Suppressor macrophage treated with lipopolysaccharide for 4 hours (primary cell): Measurements from ENCODE around the gene S100P.
"Not testable (repeated sequence)": the region's sequence is repeated elsewhere in the genome, so short reads cannot be mapped to it uniquely, and the experiment has no call there.

Source experiments
- DNase-seq: peaks from one replicate; pipeline ENCODE4 v3.0.0-alpha.2; 2020

The S100P gene

DNA sequence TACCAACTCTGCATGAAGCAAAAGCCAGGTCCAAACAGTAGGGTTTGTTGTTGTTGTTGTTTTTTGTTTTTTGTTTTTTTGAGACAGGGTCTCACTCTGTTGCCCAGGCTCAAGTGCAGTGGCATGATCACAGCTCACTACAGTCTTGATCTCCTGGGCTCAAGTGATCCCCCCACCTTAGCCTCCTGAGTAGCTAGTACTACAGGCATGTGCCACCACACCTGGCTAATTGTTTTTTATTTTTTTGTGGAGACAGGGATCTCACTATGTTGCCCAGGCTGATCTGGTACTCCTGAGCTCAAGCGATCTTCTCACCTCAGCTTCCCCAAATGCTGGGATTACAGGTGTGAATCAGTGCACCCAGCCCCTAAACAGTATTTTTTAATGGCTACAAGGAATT is 6.2 kb downstream of the S100P start:
- no peak for DNase-seq

DNA sequence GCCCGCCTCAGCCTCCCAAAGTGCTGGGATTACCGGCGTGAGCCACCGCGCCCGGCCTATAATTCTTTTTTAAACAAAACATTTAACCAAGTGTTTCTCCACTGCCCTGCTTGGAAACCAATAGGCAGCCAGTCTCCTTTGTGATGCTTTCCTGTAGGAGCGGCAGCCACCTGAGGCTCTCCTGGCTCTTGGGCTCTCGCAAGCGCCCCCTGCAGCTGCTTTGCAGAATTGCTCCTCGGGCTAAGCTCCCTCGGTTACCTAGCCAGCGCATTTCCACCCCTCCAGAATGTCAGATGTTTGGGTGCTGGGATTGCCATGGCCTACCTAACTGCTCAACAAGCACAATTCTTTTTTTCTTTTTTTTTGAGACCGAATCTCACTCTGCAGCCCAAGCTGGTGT is 7.7 kb downstream of the S100P start:
- DNase-seq: no peak

DNA sequence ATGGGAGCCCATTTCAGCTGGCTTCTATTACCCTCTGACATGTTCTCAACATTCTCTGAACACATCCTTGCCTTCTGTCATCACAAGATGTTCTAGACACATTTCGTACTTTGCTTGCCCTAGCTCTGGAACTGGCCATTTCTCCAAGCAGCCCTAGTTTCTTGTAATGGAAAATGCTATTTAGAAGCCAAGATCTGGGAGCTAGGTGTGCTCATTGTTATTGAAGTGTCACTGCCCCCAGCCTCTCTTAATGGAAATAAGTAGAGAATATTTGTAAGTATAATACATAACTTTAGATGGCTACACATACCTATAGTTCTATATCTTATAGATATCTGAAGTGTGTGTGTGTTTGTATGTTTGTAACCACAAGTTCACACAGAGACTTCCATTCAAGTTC is 9.1 kb downstream of the S100P start:
- no peak for DNase-seq

DNA sequence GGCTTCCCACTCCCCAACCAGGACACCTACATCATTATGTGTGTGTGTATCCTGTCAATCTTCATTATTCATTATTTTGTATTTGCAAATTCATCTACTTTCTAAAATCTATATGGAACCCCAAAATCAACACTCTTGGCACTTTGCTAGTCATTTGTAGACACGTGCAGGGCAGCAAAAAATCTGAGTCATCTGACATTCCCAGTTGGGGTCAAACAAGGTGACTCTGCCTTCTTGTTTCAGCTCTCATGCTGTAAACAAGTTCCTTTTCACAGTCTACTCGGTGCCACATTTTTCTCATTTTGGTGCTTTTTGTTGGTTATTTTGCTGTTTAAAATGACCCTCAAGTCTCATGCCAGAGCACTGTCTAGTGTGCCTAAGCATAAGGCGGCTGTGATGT is 10.1 kb downstream of the S100P start:
- DNase-seq: no peak

DNA sequence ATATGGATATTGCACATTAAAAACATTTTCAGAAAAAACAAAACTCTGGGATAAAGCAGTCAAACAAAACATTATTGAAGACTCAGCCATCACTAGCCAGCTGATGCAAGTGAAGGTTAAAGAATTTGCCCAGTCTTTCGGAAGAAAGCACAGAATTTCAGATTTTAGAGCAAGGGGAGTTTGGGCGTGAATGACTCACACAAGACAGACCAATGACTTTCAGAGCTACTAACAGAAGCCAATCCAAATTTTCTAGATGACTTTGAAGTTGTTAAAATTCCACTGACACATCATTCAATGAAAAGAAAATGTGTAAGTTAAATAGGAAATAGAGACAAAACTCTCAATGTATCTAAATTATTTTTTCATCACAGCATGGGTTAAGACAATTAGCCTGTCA is 12.0 kb downstream of the S100P start:
- no peak for DNase-seq

DNA sequence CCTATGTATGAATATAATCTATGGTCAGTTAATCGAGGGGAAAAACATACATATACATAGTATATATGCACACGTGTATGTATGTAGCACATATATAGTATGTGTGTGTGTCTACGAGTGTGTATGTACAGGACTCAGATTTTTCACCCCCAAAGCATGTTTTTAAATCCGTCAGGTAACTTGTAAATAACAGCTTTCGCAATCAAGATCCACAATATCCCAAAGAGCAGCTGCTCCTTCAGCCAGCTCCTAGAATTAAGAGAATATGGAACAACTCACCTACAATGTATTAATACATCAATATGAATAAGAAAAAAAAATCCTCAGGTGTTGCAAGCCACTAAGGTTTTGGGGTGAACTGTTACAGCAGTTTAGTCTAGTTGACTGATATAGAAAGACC is 12.5 kb downstream of the S100P start:
- no peak for DNase-seq

DNA sequence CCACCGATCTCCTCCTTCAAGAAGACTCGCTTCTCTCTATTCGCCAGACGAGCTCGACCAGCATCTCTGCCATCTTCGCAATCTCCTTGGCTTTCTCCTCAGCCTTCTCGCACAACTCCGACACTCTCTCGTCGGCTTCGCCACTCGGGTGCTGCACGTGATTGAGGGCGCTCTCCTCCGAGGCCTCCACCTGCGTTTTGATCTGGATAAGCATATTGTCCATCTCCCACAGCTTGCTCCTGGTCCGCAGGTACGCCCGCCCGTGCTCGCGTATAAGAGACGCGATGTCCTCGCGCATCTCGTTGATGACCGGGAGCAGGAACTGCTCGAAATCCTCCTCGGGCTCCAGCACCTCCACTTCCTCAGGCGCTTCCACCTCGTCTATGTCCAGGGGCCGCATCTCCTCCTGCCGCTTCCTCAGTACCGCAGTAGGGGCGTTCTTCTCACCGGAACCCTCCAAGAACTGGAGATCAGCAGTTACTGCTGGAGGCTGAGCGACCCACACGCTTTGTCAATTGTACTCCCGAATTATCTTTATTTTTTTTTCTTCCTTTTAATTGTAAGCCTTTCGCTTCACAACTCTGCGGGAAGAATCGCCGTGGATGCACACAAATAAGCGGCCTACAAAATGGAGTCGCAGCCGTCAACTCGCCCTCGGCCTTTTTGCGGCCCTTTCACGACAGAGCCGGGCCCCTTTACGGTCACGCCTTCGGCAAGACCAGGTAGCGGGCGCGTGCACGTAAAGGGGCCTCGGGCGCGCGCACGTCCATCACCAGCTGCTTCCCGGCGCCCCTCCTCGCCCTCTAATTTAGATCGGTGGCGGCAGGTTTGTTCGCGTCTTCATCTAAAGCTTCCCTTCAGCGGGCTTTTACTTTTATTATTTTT is 15.8 kb downstream of the S100P start, which contains the start of gene MRFAP1L1:
Gene MRFAP1L1 (minus strand): TSS at position 636 of the 885 bp plus-strand sequence. CDS start 236 bp downstream, at position 400.
- DNase-seq: peak; percentile 98

DNA sequence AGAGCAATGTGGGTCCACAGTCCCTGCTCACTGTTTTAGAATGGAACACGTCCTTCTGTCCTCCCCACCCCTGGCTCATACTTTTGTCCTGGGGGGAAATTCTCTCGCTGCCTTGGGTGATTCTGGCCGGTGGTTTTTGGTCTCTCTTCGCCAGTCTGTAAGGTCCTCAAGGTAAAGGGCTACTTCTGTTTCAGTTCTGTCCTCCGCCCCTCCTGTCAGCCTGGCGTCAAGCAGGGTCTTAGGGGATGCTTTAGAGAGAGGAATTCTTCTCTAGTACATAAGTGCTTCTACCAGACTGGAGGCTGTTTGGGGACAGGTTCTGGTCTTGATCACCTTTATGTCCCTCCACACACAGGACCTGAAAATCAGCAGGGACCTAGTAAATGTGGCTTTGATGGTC is 16.6 kb downstream of the S100P start:
- DNase-seq: no peak

DNA sequence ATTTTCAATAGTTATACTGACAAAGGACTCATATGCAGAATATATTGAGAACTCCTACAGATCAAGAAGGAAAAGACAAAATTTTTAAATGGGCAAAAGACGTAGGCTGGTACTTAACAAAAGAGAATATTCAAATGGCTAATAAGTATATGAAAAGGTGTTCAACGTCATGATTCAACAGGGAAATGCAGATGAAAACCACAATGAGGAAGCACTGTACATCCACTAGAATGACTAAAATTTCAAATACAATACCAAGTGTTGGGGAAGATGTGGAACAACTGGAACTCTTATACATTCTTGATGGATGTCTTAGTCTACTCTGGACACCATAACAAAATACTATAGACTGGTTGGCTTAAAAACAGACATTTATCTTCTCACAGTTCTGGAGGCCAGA is 17.3 kb downstream of the S100P start:
- DNase-seq: no peak

DNA sequence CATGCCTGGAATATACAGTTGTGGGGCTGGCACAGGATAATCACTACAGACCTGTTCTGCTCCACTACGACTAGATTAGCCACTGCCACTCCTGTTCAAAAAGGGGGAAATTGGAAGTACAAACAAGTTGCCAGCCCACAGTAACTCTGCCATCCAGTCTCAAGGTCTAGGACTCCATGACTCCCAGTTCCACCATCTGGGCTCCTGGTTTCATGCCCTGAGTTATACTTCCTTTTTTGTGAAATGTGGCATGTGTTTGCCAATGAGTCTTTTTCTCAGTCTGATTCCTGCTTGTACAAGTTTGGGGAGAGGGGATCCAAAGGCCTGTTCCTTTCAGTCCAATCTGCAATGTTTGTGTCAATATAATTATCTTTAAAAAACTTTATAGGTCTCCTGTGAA is 21.3 kb downstream of the S100P start:
- peak; percentile 52 for DNase-seq

DNA sequence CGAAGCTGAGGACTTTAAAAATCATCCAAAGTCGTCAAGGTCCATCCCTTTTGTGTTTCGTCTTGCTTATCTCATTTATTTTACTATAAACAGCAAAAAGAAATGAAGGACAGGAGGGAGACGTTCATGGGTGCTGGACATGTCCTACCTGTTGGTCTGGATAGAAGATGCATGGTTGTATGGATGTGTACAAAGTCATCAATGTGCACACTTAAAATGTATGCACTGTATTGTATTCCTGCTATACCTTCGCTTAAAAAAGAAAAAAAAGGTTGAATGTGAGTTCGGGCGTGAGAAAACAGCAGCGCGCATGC is 22.0 kb downstream of the S100P start:
- DNase-seq: no peak

DNA sequence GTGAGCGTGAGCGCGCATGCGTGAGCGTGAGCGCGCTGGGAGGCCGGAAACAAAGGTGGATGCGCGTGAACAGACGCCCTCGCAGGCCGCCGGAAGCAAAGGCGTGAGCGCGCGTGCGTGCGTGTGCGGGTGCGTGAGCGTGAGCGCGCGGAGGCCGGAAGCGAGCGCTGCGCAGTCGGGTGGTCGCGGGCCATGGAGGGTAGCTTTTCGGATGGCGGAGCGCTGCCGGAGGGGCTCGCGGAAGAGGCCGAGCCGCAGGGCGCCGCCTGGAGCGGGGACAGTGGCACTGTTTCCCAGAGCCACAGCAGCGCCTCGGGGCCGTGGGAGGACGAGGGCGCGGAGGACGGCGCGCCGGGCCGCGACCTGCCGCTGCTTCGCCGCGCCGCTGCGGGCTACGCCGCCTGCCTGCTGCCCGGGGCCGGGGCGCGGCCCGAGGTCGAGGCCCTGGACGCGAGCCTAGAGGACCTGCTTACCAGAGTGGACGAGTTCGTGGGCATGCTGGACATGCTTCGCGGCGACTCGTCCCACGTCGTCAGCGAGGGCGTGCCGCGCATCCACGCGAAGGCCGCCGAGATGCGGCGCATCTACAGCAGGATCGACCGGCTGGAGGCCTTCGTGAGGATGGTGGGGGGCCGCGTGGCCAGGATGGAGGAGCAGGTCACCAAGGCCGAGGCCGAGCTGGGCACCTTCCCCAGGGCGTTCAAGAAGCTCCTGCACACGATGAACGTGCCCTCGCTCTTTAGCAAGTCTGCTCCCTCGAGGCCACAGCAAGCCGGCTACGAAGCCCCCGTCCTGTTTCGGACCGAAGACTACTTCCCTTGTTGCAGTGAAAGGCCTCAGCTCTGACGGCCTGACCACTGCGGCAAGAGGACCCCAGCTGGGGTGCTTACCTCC is 22.6 kb downstream of the S100P start, which contains the start of gene BLOC1S4:
Gene BLOC1S4 (plus strand): TSS at position 157 of the 894 bp plus-strand sequence. CDS start 36 bp downstream, at position 193.
- DNase-seq: peak; percentile 95

DNA sequence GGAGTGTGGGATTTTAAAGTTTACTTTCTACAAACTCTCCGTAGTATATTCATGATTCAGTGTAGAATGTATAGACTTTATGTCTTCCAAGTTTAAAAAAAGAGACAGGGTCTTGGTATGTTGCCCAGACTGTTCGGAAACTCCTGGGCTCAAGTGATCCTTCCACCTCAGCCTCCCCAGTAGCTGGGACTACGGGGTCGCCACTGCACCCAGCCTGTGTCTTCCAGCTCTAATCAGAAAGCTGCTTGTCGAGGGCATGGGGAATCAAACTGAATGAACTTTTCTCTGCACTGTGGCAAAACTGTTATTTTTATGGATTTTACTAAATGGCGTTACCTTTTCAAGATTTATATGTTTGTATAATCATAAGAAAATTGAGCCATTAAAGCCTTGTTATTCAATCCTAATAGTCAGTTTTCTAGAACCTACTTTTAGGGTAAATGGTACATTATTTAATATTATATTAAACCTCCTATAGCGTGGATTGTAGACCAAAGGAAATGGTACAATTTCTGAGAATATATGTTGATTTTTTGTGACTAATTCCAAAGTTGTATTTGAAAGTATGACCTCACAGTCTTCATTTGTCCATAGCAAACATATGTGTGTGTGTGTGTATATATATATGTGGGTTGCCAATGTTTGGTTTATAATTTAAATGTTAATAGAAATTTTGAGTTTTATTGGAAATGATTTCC is 23.4 kb downstream of the S100P start:
- DNase-seq: no peak

DNA sequence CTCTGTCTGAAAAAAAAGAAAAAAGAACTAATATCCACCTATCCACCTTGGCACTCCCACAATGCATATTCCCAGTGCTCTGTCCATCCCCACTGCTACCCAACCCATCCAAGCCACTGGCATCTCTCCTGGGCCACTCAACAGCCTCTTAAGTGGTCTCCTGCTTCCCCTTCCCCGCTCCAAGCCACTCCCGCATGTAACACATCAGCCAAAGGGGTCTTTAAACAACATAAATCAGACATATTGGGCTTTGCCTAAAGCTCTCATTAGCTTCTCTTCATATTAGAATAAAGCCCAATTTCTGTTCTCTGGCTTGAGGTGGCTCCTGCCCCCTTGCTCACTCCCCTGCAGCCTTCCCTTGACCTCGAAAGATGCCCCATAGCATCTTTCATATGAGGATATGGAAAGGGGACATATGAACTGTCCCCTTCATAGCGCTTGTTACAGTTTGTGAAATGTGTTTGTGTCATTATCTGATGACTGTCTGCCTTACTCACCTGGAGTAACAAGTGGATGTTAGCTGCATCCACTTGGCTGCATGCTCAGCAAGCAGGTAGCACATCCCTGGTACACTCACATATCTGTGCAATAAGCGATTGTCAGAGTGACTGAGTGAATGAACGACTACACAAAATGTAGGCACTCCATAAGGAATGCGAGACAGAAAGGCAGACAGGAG is 25.4 kb downstream of the S100P start:
- DNase-seq: no peak

DNA sequence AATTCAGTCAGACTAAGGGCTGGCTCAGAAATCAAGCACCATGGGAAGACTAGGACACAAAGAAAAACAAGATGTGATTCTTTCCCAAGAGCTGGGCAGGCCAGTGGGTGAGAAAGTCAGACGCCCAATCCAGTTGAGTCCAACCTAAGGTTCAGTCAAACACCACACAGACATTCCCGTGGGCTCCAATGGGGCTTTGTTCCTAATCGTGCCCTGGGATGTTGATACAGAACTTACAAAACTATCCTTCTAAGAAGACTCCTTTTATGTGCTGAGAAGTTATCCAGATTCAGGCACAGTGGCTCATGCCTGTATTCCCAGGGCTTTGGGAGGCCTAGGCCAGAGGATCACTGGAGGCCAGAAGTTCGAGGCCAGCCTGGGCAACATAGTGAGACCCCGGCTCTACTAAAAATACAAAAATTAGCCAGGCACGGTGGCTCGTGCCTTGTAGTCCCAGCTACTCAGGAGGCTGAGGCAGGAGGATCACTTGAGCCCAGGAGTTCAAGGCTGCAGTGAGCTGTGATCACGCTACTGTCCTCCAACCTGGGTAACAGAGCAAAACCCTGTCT is 26.0 kb downstream of the S100P start:
- no peak for DNase-seq

DNA sequence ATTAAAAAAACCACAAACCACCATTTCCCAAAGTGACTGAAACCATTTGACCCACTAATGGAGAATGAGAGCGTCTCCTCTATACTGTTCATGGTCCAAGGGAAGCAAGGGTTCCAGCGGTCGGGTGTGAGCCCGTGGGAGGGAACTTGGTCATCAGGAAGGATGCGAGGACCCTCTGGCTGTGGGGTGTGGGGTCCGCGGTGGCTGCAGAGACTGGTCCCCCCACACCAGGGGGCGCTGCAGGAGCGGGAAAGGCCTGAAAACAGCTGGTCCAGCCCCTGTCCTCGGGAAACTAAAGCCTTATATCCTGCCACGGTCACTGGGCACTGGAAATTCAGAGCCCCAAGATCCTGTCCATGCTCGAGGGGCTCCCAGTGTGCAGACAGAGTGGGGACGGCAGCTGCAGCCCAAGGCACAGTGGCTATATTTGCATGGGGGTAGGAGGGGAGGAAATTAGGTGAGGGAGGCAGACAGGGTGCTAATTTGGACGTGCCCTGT is 26.6 kb downstream of the S100P start:
- DNase-seq: peak; percentile 87

DNA sequence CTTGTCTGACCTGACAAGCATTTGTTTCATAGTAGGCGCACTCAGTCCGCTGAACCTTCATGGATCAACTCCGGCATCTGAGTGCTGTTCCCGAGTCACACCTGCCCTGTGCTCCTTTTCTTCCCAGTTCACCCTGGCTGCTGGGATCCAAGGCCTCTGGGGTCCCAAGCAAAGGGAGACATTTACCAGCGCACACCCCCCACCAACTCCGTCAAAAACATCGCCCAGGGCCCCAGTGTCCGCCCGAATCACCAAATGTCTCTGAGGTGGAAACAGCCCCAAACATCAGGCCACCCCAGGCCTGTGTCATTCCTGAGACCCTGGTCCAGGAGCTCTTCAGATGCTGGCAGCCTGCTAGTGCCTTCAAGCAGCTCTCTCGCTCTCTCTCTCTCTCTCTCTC is 27.4 kb downstream of the S100P start:
- DNase-seq: no peak

DNA sequence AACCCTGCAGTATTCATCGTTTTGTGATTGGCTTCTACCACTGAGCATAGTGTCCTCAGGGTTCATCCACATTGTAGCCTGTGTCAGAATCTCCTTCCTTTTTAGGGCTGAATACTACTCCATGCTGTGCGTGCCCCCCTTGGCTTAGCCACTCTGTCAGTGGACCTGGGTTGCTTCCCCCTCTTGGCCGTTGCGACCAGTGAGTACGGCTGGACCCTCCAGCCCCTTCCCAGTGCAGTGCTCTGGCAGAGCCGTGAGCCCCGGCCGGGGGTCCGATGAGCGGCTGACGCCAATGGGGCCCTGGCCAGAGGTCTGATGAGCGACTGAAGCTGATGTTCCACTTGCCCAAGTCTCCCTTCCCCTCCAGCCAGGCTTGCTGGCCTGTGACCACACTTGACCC is 29.2 kb downstream of the S100P start:
- DNase-seq: no peak

DNA sequence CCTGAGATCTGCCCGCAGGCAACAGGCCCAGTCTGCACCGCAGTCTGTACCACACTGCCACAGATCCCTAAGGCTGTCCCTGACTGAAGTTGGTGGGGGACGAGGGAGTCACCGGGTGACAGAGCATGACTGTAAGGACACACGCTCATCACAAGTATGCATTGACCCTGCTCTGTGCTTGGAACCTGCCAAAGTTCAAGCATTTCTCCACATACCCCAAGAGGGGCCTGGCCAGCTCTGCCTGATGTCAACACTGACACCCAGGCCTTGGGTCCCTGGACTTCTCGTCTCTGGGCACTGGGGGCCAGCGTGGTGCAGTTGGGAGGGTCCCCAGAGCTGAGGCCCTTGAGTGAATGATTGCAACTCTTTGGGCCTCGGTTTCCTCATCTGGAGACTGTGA is 30.2 kb downstream of the S100P start:
- DNase-seq: no peak

DNA sequence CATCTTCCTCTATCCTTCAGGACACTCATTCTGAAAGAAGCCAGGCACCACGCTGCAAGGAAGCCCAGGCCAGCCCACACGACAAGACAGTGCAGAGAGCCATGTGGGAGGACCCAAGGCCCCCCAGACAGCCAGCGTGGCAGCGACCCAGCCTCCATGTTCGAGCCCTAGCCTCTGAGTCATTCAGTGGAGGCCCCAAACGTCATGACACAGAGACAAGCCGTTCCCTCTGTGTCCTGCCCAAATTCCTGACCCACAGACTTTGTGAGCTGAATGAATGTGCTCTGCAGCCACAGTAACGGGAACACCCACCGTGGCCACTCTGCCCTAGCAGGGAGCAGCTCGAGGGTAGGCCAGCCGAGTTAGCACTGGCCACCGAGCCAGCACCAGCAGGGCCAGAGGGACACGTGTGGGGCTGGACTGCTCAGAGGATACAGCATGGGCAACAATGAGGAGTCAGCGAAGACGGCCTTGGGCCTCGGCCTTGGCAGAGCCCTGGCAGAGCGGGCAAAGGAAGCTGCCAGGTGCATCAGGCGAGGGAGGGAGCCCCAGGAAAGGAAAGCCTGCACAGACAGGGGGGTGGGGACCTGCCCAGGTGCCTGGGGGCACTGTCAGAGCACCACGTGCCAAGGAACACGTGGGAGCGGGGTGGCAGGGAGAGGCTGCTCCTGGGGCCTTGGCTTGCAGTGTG is 30.9 kb downstream of the S100P start:
- DNase-seq: no peak

DNA sequence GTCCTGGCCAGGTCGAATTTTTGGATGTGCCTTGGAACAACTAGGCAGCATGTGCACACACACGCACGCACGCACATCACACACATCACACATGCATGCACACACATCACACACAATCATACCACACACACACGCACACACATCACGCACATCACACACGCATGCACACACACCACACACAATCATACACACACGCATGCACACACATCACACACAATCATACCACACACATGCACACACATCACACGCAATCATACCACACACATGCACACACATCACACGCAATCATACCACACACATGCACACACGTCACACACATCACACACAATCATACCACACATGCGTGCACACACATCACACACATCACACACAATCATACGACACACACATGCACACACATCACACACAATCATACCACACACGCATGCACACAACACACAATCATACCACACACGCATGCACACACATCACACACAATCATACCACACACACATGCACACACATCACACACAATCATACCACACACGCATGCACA is 31.8 kb downstream of the S100P start:
- DNase-seq: not testable (repeated sequence)
